CD4-positive, alpha-beta T cell treated with Interleukin-4 for 4 hours (primary cell): Measurements from ENCODE around the gene KIF26B.

Experiments
- DNase-seq: peaks from one replicate; pipeline ENCODE4 v3.0.0-alpha.2; 2020

KIF26B gene

DNA sequence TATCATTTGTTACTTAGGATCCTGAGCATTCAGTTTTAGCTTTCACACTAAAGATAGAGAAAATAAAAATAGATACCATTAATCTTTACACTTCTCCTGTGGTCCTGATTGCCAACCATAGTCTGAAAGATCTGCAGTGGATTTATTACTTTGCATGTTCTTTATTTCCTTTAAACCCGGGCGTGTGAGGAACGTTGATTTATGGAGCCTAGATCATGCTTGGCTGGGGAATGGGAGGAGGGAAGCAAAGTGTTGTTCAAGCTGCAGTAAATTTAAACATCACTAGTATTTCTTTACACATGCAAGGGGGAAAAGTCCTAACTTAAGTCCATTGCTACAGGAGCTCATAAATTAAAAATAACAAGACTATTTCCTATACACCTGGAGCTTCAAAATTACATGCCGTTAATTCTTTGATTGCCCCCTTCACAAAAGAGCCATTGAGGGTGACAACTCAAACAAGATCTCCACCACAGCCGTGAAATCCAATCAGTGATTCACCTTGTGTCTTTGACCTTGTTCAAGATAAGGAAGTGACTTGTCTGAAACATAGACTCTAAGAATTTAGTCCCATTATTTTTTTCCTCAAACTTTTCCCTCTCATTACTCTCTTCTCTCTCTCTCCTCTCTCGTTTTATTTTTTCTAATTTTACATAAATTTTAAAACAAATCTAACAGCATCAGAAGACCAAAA is 282.7 kb downstream of the KIF26B start:
- DNase-seq = no peak

- no peak for DNase-seq
Measured at GRCh38 chr1:245440922-245441321, 286.1 kb downstream of the KIF26B start.

DNA sequence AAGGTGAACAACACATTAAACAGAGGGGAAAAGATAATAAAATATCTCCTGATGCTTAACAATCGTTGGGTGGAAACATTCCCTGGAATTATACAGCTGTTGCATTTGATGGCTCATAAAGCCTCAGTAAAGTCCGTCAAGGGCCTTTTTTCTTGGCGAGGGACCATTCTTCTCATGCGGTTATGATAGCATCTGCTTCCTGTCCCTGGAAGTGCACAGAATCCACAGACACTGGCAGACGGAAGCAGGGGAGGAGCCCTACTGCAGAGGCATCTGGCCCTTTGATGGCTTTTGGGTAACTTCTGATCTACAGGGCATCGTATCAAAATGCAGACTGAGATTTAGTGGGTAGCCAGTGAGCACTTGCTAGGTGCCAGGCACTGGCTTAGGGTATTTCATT is 286.9 kb downstream of the KIF26B start:
- no peak for DNase-seq

GRCh38 chr1:245444147-245444828 is 289.5 kb downstream of the KIF26B start:
- no peak for DNase-seq

GRCh38 chr1:245444945-245445344 is 290.2 kb downstream of the KIF26B start:
- no peak for DNase-seq

DNA sequence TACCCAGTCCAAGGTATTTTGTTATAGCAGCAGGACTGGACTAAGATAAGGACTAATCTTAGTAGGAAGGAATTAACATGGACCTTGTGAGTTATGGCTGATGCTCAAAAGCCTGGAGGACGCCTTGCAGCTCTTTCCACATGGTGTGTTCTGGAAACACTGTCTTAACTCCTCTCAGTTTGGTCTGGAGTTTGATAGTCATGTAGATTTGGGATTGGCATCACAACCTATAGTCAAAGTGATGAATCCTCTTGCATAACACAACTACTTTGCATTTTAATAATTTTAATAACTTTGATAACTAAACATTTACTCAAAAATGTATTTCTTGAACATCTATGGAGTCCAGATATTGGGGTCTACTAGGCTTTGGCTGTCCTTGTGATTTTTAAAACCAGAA is 293.7 kb downstream of the KIF26B start:
- DNase-seq = no peak

GRCh38 chr1:245448975-245449431 is 294.2 kb downstream of the KIF26B start:
- DNase-seq = no peak

DNA sequence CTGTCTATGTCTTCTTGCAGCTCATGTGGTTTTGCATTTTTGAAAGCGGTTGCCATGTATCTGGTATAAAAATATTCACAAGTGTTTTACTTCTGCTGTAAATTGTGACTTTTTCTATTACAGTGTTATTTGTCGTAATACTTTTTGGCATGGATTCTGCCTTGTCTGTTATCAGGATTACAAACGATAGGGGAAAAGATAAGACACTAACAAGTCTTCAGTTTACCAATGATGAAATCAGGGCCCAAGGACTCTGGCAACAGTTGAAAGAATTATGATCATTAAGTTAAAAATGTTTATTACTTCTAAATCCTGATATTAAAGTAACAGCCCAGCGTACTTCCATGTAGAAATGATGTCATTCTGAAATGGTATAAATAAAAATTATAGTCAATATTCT is 298.8 kb downstream of the KIF26B start:
- no peak for DNase-seq

DNA sequence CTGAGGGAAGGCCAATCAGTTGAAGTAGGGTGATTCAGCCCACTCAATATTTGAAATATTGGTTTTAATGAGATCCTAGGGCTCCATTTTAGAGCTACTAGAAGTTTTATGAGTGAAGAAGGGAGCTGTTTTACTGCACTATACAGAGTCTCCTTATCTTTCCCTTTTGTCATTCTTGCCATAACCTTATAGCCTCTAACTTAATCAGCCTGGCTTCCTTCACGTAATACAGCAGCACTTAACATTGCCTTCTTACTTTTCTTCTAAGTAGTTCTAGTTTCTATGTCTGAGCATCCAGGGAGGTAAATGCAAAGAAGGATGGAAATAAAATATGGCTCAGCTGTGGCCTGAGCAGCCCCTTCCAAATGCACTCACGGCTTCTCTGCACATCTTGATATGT is 299.3 kb downstream of the KIF26B start:
- DNase-seq = no peak

GRCh38 chr1:245457562-245457961 is 302.8 kb downstream of the KIF26B start:
- DNase-seq = no peak

- DNase-seq = no peak
Measured at GRCh38 chr1:245458234-245458633, 303.4 kb downstream of the KIF26B start.

GRCh38 chr1:245458761-245459174 is 304.0 kb downstream of the KIF26B start:
- DNase-seq = peak; percentile 2

- DNase-seq = no peak
Measured at GRCh38 chr1:245459621-245460020, 304.8 kb downstream of the KIF26B start.

DNA sequence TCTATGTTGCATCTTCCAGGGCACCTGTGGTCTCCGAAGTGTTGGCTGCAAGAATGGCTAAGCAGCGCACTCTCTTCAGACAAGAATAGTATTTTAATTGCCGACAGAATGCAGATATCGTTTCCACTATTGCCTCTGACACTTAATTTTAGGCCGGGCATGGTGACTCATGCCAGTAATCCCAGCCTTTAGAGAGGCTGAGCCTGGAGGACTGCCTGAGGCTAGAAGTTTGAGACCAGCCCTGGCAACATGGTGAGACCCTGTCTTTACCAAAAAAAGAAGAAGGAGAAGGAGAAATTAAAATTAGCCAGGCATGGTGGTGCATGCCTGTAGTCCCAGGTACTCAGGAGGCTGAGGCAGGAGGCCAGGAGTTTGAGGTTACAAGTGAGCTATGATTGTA is 306.9 kb downstream of the KIF26B start:
- no peak for DNase-seq

DNA sequence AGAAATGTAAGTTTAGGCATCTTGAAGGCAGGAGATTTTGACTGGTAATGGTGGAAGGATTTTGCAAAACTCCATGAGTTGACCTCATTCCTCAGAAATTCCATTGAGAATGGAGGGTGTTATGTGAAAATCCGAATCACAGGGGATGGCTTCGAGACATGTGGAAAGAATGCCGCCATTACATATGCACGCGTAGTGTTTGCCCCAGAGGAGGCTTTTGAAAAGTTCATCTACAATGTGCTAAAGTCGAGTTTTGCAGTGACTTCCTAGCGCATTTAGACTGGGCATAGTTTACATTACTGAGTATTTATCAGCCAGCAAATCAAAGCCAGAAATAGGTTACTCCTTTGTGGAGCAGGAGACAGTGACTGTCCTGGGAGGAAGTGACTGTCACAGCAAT is 307.4 kb downstream of the KIF26B start:
- no peak for DNase-seq

- DNase-seq = no peak
Measured at GRCh38 chr1:245463392-245464165, 308.8 kb downstream of the KIF26B start.

DNA sequence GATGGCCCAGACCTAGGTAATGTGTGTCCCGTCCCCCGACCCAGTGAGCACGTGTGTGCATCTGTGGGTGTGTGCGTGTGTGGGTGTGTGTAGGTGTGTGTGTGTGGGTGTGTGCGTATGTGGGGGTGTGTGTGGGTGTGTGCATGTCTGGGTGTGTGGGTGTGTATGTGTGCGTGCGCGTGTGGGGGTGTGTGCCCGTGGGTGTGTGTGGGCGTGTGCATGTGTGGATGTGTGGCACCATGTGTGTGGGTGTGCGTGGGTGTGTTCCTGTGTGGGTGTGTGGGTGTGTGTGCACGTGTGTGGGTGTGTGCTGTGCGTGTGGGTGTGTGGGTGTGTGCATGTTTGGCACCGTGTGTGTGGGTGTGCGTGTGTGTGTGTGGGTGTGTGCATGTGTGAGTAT is 309.5 kb downstream of the KIF26B start:
- DNase-seq = no peak

DNA sequence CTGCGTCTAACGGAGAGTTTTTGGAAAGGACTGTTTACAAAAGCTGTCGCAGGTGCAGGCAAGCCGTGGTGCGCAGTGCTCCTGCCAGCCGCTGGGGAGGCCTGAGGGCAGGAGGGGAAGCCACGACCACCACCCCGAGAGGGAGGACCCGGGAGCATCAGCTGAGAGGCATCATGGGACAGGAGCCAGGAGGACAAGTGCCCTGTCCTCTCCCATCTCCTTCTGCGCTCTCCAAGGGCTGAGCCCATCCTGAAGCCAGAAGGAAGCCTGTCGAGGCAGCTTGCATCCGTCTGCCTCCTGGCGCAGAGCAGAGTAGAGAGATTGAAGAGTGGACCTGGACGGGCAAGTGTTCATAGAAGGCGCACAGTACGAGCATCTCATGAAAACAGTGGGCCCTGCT is 310.9 kb downstream of the KIF26B start:
- no peak for DNase-seq

DNA sequence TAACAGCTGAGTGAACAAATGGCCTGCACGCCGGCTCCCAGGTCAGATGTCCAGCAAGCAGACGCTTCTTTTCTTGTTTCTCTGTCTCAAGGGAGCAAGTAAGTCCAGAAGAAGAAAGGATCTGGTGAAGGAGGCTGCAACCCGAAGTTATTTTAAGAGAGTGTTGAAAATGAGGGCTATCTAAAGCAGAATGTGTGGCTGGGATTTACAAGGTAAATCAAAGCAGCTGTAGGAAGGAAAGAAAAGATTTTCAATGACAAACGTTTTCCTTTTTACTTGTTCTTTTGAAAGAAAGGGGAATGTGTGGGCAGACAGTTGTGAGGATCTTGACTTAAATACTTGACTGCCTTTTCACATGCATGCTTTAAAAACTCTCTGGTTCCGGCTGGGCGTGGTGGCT is 311.5 kb downstream of the KIF26B start:
- DNase-seq = no peak

DNA sequence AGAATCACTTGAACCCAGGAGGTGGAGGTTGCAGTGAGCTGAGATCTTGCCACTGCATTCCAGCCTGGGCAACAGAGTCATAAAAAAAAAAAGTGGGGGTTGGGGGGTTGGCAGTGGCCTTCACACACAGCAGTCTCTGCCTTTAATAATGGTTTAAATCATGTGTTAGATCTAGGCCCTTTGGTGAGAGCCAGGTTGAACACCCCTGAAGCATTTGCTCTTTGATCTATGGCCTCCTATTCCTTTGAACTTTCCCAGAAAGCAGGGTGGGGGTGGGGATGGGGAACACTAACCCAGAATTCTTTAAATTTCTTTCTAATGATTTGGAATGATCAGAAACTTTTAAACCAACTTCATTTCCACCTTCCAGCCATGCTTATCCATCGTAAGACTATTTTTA is 313.0 kb downstream of the KIF26B start:
- DNase-seq = no peak

- no peak for DNase-seq
Measured at GRCh38 chr1:245469006-245469405, 314.2 kb downstream of the KIF26B start.

DNA sequence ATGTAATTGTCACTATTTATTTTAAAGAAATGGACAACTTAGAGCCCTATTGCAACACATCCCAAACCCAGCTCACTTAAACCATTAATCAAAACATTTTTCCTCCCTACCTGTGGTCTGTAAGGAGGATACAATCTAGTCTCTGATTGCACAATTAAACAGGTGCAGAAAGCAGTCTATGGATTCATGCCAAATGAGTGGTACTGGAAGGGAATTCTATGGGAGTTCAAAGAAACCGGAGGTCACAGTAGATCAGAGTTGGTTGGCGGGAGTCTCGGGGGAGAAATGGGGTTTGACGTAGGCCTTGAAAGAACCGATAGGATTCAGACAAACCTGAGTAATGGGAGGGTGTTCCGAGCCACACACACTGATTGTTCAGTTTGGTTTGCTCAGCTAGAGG is 314.9 kb downstream of the KIF26B start:
- DNase-seq = no peak

DNA sequence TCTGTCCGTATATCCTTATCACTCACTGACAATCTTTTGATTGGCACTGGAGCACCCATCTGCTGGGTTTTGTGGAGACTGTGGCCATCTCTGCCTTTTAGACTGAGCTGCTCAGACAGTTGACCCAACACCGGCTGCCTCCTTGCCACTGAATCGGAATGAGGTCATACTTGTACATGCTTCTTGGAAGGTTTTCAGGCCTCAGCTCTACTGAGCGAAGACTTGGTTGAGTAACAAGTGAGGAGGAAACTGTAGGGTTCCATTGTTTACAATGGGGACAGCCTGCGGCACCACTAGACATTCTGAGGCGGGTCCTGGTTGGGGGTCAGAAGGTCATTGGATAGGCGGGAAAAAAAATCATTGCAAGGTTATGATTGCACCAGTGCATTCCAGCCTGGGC is 320.3 kb downstream of the KIF26B start:
- DNase-seq = no peak

GRCh38 chr1:245475961-245476516 is 321.3 kb downstream of the KIF26B start:
- no peak for DNase-seq
